ENCODE data around the gene SORT1. TPM values are rescaled to one million over a fixed set of nuclear protein-coding genes. Genes with fewer than 3 reads are reported as not detected.

The SORT1 gene
- total RNA-seq, 2 experiments from 2014 or later: 0.31 to 0.51 TPM

DNA sequence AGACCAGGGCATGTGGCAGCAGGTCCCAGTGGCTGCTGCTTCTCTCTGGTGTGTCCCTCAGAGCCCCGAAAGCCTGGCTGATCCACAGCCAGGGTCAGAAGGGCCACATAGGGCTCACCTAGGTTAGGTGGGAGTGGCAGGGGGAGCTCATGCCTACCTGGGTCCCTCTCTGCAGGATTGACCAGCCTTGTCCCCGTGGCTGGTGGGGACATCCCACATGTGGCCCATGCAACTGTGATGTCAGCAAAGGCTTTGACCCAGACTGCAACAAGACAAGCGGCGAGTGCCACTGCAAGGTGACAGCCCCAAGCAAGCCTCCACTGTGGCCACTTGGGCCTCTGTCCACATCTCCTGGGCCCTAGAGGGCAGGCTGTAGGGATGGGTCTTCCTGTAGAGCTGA is 132.7 kb downstream of the SORT1 start:
- H3K27ac Mint-ChIP-seq: no peak overlapping the region
- peaks cover 1% of the 10 kb centered on the region for H3K4me1 Mint-ChIP-seq (ENCODE audit: low read depth)
- DNase-seq: no peak
- no peaks in the 10 kb centered on the region for H3K27me3 Mint-ChIP-seq
- intact Hi-C loops (cut with micrococcal nuclease): no loop called here
- no peak overlapping the region for H3K4me3 Mint-ChIP-seq
- CTCF ChIA-PET: interaction anchor here (1.3 to 6.5 kb wide), 6 partner anchors 11 to 267 kb away, joined by 3 to 72 read pairs (median 10); partner anchors contain the start of genes ATXN7L2 and SORT1
- POLR2A ChIA-PET: no interaction called here
- no peaks in the 10 kb centered on the region for H3K9me3 Mint-ChIP-seq
- no peaks in the 10 kb centered on the region for H3K36me3 Mint-ChIP-seq

DNA sequence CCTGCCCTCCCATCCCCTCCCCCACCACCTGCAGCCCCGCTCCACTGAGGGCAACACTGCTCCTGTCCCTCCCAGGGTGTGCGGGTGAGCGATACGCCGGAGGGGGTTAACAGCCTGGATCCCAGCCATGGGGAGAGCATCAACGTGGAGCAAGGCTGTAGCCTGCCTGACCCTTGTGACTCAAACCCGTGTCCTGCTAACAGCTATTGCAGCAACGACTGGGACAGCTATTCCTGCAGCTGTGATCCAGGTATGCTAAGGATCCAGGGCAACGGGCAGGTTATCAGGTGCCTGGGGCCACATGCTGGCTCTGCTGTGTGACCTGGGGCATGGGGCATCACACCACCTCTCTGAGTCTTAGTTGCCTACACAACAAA is 133.4 kb downstream of the SORT1 start:
- no peak for DNase-seq
- Mint-ChIP-seq H3K27me3 (no peaks in the 10 kb centered on the region), H3K4me1 (ENCODE audit: low read depth) (peaks cover 1% of the 10 kb centered on the region), H3K9me3 (no peaks in the 10 kb centered on the region), H3K36me3 (no peaks in the 10 kb centered on the region), H3K4me3 (no peak overlapping the region), H3K27ac (no peak overlapping the region)
- ChIA-PET POLR2A (no interaction called here), CTCF (interaction anchor here (0.6 to 6.5 kb wide), 14 partner anchors 10 to 338 kb away, joined by 3 to 72 read pairs (median 4); partner anchors contain the start of genes ATXN7L2, PSRC1 and SORT1)
- intact Hi-C loops (cut with micrococcal nuclease): no loop called here

DNA sequence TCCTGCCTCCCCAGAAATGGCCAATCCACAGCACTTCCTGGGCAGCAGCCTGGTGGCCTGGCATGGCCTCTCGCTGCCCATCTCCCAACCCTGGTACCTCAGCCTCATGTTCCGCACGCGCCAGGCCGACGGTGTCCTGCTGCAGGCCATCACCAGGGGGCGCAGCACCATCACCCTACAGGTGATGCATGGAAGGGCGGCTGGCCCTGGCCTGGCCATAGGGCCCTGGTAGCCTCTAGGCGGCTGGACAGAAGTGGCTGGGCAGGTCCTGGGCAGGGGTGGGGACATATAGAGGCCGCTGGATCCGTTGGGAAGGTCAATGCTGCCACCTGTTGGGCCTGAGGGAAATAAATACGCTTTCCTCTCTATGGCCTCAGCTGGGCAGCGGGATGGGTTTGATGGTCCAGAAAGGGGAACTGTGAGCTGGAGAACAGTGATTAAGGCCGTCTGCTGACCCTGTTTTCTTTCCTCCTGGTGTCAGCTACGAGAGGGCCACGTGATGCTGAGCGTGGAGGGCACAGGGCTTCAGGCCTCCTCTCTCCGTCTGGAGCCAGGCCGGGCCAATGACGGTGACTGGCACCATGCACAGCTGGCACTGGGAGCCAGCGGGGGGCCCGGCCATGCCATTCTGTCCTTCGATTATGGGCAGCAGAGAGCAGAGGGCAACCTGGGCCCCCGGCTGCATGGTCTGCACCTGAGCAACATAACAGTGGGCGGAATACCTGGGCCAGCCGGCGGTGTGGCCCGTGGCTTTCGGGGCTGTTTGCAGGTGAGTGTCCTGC is 133.9 kb downstream of the SORT1 start:
- POLR2A ChIA-PET: no interaction called here
- CTCF ChIA-PET: interaction anchor here (0.6 to 6.5 kb wide), 14 partner anchors 9 to 339 kb away, joined by 3 to 72 read pairs (median 4); partner anchors contain the start of genes ATXN7L2, PSRC1 and SORT1
- Mint-ChIP-seq H3K4me1 (ENCODE audit: low read depth) (peaks cover 1% of the 10 kb centered on the region), H3K9me3 (no peaks in the 10 kb centered on the region), H3K27me3 (no peaks in the 10 kb centered on the region), H3K27ac (no peak overlapping the region), H3K36me3 (no peaks in the 10 kb centered on the region), H3K4me3 (no peak overlapping the region)
- intact Hi-C loops (cut with micrococcal nuclease): loop anchor here (1.0 kb wide), 2 partner anchors 136 to 269 kb away; no protein-coding TSS in a partner anchor
- peak; percentile 86 for DNase-seq

DNA sequence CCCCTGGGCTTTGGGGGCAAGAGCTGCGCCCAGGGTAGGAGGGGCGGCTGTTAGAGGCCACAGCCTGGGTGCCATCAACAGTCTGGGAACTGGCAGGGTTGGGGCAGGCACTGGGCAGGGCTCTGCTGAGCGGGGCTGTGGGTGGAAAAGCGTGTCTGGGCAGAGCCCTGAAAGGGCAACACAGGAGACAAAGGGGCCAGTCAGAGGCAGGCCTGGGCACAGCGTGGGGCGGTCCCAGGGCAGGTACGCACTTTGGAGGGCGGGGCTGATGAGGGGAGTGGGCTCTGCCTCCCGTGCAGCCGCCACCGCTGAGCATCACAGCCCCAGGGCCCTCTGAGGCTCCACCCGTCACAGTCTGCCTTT is 134.5 kb downstream of the SORT1 start:
- peaks cover 1% of the 10 kb centered on the region for H3K4me1 Mint-ChIP-seq (ENCODE audit: low read depth)
- H3K9me3 Mint-ChIP-seq: no peaks in the 10 kb centered on the region
- H3K27ac Mint-ChIP-seq: no peak overlapping the region
- no peak for DNase-seq
- intact Hi-C loops (cut with micrococcal nuclease): loop anchor here (1.0 kb wide), 2 partner anchors 136 to 269 kb away; no protein-coding TSS in a partner anchor
- ChIA-PET CTCF (interaction anchor here (0.7 to 6.5 kb wide), 7 partner anchors 20 to 339 kb away, joined by 3 to 72 read pairs (median 4); partner anchors contain the start of genes PSRC1 and SORT1), POLR2A (no interaction called here)
- no peak overlapping the region for H3K4me3 Mint-ChIP-seq
- H3K27me3 Mint-ChIP-seq: no peaks in the 10 kb centered on the region
- H3K36me3 Mint-ChIP-seq: no peaks in the 10 kb centered on the region

DNA sequence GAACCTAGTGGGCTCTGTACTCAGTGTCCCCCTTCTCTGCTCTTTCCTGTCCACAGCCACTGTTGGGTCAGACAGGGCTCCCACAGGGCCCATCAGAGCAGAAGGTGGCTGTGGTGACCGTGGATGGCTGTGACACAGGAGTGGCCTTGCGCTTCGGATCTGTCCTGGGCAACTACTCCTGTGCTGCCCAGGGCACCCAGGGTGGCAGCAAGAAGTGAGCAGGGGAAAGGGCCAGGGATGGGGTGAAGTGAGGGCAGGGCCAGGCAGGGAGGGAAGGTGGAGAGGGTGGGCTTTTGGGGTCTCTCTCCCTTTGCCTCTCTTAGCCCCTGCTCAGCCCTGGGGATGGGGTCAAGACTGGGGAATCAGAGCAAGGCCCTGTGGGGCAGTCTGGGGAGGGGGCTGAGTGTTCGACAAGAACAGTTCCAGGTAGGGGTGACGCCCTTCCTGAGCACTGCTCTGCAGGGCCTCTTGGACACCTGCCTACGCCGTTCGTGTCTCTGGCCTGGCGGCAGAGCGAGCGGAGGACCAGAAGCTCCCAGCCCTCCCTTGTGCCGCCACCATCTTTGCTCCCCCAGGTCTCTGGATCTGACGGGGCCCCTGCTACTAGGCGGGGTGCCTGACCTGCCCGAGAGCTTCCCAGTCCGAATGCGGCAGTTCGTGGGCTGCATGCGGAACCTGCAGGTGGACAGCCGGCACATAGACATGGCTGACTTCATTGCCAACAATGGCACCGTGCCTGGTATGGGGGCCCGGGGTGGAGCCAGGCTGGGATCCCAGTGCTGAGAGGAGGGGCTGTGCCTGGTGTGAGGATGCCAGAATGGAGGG is 135.3 kb downstream of the SORT1 start:
- Mint-ChIP-seq H3K27me3 (no peaks in the 10 kb centered on the region), H3K9me3 (no peaks in the 10 kb centered on the region), H3K27ac (no peak overlapping the region), H3K36me3 (no peaks in the 10 kb centered on the region), H3K4me3 (no peak overlapping the region), H3K4me1 (ENCODE audit: low read depth) (peaks cover 1% of the 10 kb centered on the region)
- CTCF ChIA-PET: interaction anchor here (0.7 to 6.5 kb wide), 3 partner anchors 61 to 270 kb away, joined by 3 to 72 read pairs (median 24); partner anchors contain the start of gene SORT1
- intact Hi-C loops (cut with micrococcal nuclease): loop anchor here (1.0 kb wide), 2 partner anchors 137 to 270 kb away; no protein-coding TSS in a partner anchor
- DNase-seq: no peak
- POLR2A ChIA-PET: no interaction called here

DNA sequence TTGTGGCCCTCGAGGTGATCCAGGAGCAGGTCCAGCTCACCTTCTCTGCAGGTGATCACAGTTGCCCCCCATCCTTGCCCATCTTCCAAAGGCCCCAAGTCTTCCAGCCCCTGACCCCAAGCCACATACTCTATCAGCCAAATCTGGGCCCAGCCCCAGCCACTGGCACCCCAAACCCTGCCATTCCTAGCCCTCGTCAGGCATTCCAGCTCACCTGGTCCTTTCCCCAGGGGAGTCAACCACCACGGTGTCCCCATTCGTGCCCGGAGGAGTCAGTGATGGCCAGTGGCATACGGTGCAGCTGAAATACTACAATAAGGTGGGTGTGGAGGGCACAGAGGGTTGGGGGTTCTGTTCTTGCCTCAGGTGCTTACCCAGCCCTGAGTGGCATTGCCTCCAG is 136.1 kb downstream of the SORT1 start:
- no peaks in the 10 kb centered on the region for H3K27me3 Mint-ChIP-seq
- H3K4me1 Mint-ChIP-seq (ENCODE audit: low read depth): peaks cover 1% of the 10 kb centered on the region
- ChIA-PET CTCF (interaction anchor here (1.6 kb wide), 1 partner anchor 137 kb away, joined by 4 read pairs; the partner anchor contains the start of gene SORT1), POLR2A (no interaction called here)
- intact Hi-C loops (cut with micrococcal nuclease): no loop called here
- no peak for DNase-seq
- no peak overlapping the region for H3K27ac Mint-ChIP-seq
- no peaks in the 10 kb centered on the region for H3K9me3 Mint-ChIP-seq
- H3K36me3 Mint-ChIP-seq: no peaks in the 10 kb centered on the region
- no peak overlapping the region for H3K4me3 Mint-ChIP-seq

DNA sequence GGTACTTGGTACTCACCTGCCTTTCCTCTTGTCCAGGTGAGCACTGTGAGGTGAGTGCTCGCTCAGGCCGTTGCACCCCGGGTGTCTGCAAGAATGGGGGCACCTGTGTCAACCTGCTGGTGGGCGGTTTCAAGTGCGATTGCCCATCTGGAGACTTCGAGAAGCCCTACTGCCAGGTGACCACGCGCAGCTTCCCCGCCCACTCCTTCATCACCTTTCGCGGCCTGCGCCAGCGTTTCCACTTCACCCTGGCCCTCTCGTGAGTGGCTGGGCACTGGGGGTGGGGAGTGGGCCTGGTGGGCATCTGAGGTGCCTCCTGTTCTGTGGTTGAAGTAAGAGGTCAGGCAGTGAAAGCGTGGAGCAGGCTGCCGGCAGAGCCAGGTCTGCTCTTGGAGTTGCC is 136.7 kb downstream of the SORT1 start:
- H3K9me3 Mint-ChIP-seq: no peaks in the 10 kb centered on the region

DNA sequence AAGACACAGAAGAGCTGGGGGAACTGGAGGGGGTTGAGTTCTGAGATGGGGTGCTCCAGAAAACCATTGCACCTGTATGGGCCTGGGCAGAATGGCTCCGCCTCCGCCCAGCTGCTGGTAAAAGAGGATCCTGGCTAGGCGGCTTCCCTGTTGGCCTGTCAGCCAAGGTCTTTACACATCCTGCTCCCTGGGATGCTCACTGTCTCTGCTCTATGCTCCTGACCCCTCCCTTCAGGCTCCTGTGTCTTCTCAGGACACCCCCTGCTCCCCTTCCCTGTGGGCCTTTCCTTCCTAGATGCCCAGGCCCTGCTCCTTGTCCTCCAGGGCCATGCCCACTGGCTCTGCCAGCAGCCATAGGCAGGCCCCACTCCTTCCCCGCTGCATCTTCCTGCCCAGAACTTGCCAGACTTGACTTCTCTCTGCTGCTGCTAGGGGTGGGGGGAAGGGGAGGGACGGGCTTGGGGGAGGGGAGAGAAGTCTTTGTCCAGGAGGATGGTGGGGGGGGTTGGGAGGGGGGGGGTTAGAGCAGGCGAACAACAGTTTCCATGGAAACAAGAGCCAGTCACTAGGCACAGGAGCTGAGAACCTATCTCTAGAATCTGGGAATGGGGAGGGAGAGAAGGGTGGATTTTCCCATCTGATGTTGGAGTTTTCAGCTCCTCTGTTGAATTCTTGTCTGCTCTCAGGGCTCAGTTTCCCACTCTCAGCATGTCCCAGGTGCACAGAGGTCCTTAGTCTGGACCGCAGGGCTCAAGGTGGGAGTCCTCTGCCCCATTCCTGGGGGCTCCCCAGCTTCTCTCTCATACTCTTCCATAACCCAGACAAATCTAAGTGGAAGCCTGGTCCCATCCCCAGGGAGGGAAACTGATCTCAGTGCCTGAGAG is 137.8 kb downstream of the SORT1 start:
- CTCF ChIA-PET: interaction anchor here (1.4 to 1.6 kb wide), 2 partner anchors 17 to 138 kb away, joined by 4 to 6 read pairs; partner anchors contain the start of gene SORT1

More for the DNA sequence above, 136.7 kb downstream of the SORT1 start:
- intact Hi-C loops (cut with micrococcal nuclease): no loop called here
- no peaks in the 10 kb centered on the region for H3K27me3 Mint-ChIP-seq
- CTCF ChIA-PET: interaction anchor here (1.6 kb wide), 1 partner anchor 137 kb away, joined by 4 read pairs; the partner anchor contains the start of gene SORT1
- H3K27ac Mint-ChIP-seq: no peak overlapping the region
- no peak for DNase-seq
- H3K4me3 Mint-ChIP-seq: no peak overlapping the region
- peaks cover 1% of the 10 kb centered on the region for H3K4me1 Mint-ChIP-seq (ENCODE audit: low read depth)
- POLR2A ChIA-PET: no interaction called here
- no peaks in the 10 kb centered on the region for H3K36me3 Mint-ChIP-seq

More for the DNA sequence above, 137.8 kb downstream of the SORT1 start:
- Mint-ChIP-seq H3K4me3 (no peak overlapping the region), H3K9me3 (no peaks in the 10 kb centered on the region), H3K27ac (no peak overlapping the region), H3K36me3 (no peaks in the 10 kb centered on the region), H3K4me1 (ENCODE audit: low read depth) (peaks cover 1% of the 10 kb centered on the region), H3K27me3 (no peaks in the 10 kb centered on the region)
- no peak for DNase-seq
- POLR2A ChIA-PET: no interaction called here
- intact Hi-C loops (cut with micrococcal nuclease): no loop called here

Other genes with a start within 250 kb of the SORT1 start
- gene SARS1, start 184.0 kb downstream of the SORT1 start, total RNA-seq: 100 to 1,000 TPM; 245 to 251 TPM
- gene CELSR2, start 148.4 kb downstream of the SORT1 start, total RNA-seq: 1 to 10 TPM; 1.0 to 1.3 TPM
- 10 to 100 TPM; 14.9 to 16.3 TPM for gene PSRC1, start 114.8 kb downstream of the SORT1 start, total RNA-seq
- gene MYBPHL, start 90.9 kb downstream of the SORT1 start, total RNA-seq: not detected
- 100 to 1,000 TPM; 217 to 218 TPM for gene PSMA5, start 28.5 kb upstream of the SORT1 start, total RNA-seq
- gene SYPL2, start 68.6 kb upstream of the SORT1 start, total RNA-seq: not detected
- 10 to 100 TPM; 10.7 to 11.1 TPM for gene ATXN7L2, start 86.0 kb upstream of the SORT1 start, total RNA-seq
- 1 to 10 TPM; 6.6 to 8.7 TPM for gene CYB561D1, start 96.2 kb upstream of the SORT1 start, total RNA-seq
- 1 to 10 TPM; 1.8 to 2.2 TPM for gene AMIGO1, start 111.8 kb upstream of the SORT1 start, total RNA-seq
- gene GPR61, start 142.0 kb upstream of the SORT1 start, total RNA-seq: under 1 TPM in 1 of 2 experiments, not detected in 1; 0.15 TPM
- gene GNAI3, start 150.7 kb upstream of the SORT1 start, total RNA-seq: 1 to 10 TPM; 9.2 to 9.9 TPM
- under 1 TPM; 0.29 to 0.31 TPM for gene GNAT2, start 221.7 kb upstream of the SORT1 start, total RNA-seq
- 10 to 100 TPM; 79.1 to 93.3 TPM for gene AMPD2, start 221.9 kb upstream of the SORT1 start, total RNA-seq

Data from activated CD4-positive, alpha-beta memory T cell treated with anti-CD3 and anti-CD28 coated beads for 36 hours (primary cell).